ES-I3 (cell line): ENCODE results near the gene UPF2.
"Not testable (repeated sequence)": the region's sequence is repeated elsewhere in the genome, so short reads cannot be mapped to it uniquely, and the experiment has no call there.

Source experiments
- H3K36me3 ChIP-seq: 2 replicates; pipeline ENCODE4 v1.6.1; 2013; ENCODE audit warnings: mild to moderate bottlenecking, low read length, control low read depth, moderate library complexity; ENCODE audit not compliant: insufficient read depth
- H3K4me1 ChIP-seq: 2 replicates; pipeline ENCODE4 v1.6.1; 2013; ENCODE audit warnings: mild to moderate bottlenecking, control low read depth, low read length; ENCODE audit not compliant: insufficient read depth
- H3K9ac ChIP-seq: 2 replicates; pipeline ENCODE4 v1.6.1; 2013; ENCODE audit warnings: low read depth, mild to moderate bottlenecking, low read length, moderate library complexity
- H3K9me3 ChIP-seq: 2 replicates; pipeline ENCODE4 v1.6.1; 2013; ENCODE audit warnings: mild to moderate bottlenecking, low read length, moderate library complexity; ENCODE audit not compliant: control insufficient read depth, insufficient read depth

Gene UPF2, protein sequence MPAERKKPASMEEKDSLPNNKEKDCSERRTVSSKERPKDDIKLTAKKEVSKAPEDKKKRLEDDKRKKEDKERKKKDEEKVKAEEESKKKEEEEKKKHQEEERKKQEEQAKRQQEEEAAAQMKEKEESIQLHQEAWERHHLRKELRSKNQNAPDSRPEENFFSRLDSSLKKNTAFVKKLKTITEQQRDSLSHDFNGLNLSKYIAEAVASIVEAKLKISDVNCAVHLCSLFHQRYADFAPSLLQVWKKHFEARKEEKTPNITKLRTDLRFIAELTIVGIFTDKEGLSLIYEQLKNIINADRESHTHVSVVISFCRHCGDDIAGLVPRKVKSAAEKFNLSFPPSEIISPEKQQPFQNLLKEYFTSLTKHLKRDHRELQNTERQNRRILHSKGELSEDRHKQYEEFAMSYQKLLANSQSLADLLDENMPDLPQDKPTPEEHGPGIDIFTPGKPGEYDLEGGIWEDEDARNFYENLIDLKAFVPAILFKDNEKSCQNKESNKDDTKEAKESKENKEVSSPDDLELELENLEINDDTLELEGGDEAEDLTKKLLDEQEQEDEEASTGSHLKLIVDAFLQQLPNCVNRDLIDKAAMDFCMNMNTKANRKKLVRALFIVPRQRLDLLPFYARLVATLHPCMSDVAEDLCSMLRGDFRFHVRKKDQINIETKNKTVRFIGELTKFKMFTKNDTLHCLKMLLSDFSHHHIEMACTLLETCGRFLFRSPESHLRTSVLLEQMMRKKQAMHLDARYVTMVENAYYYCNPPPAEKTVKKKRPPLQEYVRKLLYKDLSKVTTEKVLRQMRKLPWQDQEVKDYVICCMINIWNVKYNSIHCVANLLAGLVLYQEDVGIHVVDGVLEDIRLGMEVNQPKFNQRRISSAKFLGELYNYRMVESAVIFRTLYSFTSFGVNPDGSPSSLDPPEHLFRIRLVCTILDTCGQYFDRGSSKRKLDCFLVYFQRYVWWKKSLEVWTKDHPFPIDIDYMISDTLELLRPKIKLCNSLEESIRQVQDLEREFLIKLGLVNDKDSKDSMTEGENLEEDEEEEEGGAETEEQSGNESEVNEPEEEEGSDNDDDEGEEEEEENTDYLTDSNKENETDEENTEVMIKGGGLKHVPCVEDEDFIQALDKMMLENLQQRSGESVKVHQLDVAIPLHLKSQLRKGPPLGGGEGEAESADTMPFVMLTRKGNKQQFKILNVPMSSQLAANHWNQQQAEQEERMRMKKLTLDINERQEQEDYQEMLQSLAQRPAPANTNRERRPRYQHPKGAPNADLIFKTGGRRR

DNA sequence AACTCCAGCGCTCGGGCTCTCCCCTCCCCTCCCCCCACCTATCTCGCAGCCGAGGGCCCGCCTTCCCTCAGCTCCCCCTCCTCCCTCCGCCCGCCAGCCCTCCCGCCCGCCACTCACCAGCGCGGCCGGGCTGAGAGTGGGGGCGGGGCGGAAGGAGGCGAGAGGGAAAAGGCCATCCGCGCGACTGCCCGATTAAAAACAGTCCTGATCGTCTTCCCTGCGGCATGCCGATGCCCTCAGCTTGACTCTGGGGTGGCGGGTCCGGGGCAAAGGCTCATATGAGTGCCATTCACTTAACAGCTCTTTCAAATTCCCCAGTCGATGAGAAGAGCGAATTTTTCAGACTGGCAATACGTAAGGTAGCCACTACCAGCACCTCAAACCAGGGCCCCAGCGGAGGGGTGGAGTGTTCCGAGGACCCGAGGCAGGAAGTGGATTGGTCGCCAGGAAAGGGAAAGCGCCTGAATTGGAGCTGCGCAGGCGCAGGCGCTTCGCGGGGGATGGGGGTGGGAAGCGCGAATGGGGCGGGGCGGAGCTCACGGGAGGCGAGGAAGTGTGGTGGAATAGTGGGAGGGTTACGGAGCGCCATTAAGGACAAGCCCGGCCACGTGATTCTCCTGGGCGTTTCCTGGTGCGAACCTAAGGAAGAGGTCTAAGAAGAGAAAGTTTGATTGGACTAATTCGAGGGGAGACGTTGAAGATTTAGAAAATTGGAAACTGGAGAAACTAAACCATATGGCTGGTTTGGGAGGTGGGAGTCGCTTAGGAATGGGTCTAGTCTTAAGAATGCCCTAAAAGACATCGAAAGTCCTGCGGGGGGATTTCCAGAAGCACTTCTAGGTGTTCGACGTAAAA is at the start of gene UPF2:
Gene UPF2 (minus strand): TSS at position 13 of the 855 bp plus-strand sequence. CDS start 7,386 bp downstream, outside the sequence.
- Histone ChIP-seq H3K9ac (peak within 1 kb of the TSS; percentile 93), H3K9me3 (no peaks in the 10 kb centered on the region), H3K36me3 (no peaks in the 10 kb centered on the region), H3K4me1 (no peaks in the 10 kb centered on the region)

DNA sequence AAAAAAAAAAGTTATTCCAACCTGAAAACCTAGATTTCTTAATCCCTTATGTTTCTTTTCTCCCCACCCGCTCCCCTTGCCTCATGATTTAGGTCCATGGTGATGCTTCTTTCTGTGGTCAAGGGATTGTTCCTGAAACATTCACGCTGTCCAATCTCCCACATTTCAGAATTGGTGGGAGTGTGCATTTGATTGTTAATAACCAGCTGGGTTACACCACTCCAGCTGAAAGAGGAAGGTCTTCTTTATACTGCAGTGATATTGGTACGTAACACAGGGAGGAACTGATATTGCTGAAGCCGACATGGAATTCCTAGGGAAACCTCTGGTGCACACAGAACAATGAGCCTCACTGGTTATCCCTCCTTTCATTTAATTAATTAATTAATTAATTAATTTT is 48.8 kb upstream of the UPF2 start:
- no peaks in the 10 kb centered on the region for H3K9me3 ChIP-seq
- no peaks in the 10 kb centered on the region for H3K4me1 ChIP-seq
- H3K36me3 ChIP-seq = peaks cover 24% of the 10 kb centered on the region
- H3K9ac ChIP-seq = no peak overlapping the region

DNA sequence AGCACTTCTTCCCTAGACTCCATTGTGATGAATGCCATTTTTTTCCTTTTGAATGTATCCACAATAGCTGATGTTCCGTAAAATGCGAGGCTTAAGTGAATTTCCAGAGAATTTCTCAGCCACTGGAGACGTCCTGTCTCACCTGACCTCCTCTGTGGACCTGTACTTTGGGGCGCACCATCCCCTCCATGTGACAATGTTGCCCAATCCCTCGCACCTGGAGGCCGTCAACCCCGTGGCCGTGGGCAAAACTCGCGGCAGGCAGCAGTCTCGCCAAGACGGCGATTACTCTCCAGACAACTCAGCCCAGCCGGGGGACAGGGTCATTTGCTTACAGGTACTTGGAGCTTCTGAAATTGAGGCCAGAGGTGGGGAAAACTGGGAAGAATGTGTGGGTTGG is 46.3 kb upstream of the UPF2 start:
- peaks cover 21% of the 10 kb centered on the region for H3K36me3 ChIP-seq
- no peak overlapping the region for H3K9ac ChIP-seq
- H3K9me3 ChIP-seq = no peaks in the 10 kb centered on the region
- no peaks in the 10 kb centered on the region for H3K4me1 ChIP-seq

DNA sequence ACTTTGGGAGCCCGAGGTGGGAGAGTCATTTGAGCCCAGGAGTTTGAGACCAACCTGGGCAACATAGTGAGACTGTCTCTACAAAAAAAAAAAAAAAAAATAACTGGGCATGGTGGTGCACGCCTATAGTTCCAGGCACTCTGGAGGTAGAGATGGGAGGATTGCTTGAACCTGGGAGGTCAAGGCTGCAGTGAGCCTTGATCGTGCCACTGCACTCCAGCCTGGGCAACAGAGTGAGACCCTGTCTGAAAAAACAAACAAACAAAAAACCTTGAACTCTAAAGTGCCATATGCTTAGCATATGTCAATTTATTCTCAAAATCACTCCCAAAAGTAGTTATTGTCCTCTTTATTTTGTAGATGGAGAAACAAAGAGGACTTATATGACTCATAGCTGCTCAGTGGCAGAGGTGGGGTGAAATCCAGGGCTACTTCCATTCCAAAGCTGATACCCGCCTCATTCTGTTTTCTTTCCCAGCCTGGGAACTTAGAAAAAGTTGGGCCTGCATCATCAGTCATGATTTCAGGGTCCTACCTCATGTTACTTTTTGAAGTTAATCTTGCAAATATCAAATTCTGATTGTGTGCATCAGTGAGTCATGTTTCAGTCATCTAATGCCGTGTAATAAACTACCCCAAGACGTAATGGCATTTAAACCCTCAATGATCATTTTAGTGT is 39.4 kb upstream of the UPF2 start:
- Histone ChIP-seq H3K36me3 (peaks cover 4% of the 10 kb centered on the region; the same call in 1 of the 2 replicates), H3K4me1 (no peaks in the 10 kb centered on the region), H3K9me3 (no peaks in the 10 kb centered on the region), H3K9ac (no peak overlapping the region)

DNA sequence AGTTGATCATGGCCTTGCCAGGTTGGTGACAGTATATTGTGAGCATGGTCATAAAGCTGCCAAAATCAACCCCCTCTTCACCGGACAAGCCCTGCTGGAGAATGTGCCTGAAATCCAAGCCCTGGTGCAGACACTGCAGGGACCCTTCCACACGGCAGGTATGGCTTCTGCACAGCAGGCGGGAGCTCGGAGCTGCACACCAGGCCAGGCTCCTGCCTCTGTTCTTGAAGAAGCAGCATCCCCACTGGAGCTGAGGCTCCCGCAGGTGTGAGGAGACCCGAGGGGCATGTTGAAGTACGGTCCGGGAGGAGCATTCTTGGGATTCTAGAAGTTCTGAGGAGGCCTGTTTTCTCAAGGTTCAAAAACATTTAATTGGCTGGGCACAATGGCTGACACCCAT is 38.9 kb upstream of the UPF2 start:
- no peaks in the 10 kb centered on the region for H3K4me1 ChIP-seq
- H3K9ac ChIP-seq = no peak overlapping the region
- H3K9me3 ChIP-seq = no peaks in the 10 kb centered on the region
- no peaks in the 10 kb centered on the region for H3K36me3 ChIP-seq

DNA sequence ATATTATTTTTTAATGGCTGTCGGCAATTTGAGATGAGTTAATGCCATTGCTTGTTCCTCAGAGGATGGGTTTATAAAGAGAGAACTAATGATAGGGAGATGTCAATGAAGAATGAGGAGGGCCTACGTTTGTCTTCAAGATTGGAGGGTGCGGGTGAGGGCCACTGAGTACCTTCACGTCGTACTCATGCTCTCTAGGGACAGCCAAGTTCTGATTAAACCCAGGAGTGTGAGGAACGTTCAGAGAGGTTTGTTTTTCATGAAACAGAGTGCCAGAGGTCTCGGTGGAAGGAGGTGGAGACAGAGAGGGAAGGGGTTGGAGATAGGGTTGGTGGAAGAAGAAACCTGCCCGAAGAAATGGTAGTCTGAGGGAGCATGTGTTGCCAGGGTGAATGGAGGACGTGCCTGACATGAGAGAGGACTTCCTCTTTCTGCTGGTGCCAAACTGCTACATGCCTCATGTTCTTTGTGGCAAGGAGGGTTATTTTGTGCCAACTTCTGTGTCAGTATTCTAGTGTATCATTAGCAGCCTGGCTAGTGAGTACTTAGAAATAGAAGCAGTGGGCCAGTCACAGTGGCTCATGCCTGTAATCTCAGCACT is 35.1 kb upstream of the UPF2 start:
- Histone ChIP-seq H3K4me1 (no peaks in the 10 kb centered on the region), H3K9ac (no peak overlapping the region), H3K9me3 (no peaks in the 10 kb centered on the region), H3K36me3 (no peaks in the 10 kb centered on the region)

DNA sequence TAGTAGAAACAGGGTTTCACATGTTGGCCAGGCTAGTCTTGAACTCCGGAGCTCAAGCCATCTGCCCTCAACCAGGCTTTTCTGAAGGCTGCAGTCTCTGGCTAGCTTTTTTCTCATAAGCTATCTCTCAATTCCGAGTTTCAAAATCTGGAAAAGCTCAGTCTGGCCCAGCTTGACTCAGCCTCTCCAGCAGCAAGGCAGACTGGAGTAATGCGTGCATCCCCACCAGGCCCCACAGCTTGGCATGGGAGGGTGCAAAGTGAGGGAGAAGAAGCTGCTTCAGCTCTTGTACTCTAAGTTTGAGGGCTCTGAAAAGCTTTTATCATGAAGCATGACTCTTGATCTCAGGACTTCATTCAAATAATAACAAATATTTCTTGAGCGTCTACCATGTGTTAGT is 30.9 kb upstream of the UPF2 start:
- Histone ChIP-seq H3K9me3 (no peaks in the 10 kb centered on the region), H3K4me1 (0 out of 2 replicates have a peak, but pooled peaks cover 7% of the 10 kb centered on the region), H3K9ac (no peak overlapping the region), H3K36me3 (no peaks in the 10 kb centered on the region)

DNA sequence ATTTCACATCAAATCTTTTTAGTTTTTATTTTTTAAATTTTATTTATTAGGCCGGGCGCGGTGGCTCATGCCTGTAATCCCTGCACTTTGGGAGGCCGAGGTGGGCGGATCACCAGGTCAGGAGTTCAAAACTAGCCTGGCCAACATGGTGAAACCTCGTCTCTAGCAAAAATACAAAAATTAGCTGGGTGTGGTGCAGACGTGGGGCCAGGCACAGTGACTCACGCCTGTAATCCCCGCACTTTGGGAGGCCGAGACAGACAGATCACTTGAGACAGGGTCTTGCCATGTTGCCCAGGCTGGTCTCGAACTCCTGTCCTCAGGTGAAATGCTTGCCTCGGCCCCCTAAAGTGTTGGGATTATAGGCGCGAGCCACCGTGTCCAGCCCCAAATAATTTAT is 28.8 kb upstream of the UPF2 start:
- not testable (repeated sequence) for H3K9ac ChIP-seq, H3K9me3 ChIP-seq, H3K4me1 ChIP-seq, H3K36me3 ChIP-seq

DNA sequence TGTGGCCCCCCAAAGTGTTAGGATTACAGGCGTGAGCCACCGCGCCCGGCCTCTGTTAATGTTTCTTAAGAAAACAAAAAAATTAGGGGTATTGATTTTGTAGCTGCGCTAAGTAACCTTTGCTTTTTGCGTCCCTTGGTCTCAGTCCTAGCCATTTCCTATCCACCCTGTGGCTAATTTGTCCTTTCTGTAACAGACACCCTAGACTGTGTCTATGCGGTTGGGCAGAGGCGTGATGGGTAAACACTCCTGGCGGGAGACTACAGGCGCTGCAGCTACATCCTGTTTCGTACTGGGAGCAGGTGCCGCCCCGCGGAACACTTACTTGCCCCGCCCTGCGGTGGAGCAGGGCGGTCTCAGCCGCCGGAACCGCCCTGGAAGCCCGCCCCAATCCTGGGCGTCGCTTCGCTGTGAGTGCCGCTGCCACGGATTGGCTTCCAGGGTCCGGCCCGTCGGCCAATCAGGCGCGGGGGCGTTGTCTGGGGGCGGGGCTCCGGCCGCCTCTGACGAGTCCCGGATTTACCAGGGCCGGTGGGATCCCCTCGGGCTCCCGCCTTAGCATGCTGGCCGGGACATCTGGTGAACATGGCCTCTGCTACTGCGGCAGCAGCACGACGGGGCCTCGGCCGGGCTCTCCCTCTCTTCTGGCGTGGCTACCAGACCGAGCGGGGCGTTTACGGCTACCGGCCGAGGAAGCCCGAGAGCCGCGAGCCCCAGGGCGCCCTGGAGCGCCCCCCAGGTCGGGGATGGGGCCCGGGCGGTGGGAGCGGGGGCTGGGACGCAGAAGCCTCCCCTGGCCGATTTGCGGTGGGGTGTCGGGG is 26.1 kb upstream of the UPF2 start, which contains the start of gene DHTKD1:
Gene DHTKD1 (plus strand): TSS at position 506 of the 821 bp plus-strand sequence. CDS start 80 bp downstream, at position 586.
- Histone ChIP-seq H3K9ac (peak within 1 kb of the TSS; percentile 94), H3K9me3 (no peaks in the 10 kb centered on the region), H3K36me3 (no peaks in the 10 kb centered on the region), H3K4me1 (0 out of 2 replicates have a peak, but pooled peaks cover 7% of the 10 kb centered on the region)

DNA sequence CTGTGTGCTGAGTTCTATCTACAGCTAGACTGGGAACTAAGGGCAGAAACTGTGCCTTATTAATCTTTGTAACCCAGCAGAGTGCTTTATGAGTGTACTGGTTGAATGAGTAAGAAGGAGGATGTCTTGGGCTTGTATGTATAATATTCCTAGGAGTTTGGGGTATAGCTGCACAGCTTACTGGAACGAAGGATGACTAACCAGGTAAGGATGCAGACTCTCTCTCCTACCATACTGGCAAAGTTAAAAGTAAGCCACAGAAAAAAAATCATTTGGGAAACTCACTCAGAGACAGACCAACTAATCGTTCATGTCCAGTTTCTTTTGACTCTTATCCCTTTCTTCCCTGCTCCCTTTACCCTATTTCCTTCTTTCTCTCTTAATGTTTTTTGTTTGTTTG is 24.7 kb upstream of the UPF2 start:
- H3K9ac ChIP-seq = no peak overlapping the region
- no peaks in the 10 kb centered on the region for H3K9me3 ChIP-seq
- no peaks in the 10 kb centered on the region for H3K36me3 ChIP-seq
- 0 out of 2 replicates have a peak, but pooled peaks cover 7% of the 10 kb centered on the region for H3K4me1 ChIP-seq

DNA sequence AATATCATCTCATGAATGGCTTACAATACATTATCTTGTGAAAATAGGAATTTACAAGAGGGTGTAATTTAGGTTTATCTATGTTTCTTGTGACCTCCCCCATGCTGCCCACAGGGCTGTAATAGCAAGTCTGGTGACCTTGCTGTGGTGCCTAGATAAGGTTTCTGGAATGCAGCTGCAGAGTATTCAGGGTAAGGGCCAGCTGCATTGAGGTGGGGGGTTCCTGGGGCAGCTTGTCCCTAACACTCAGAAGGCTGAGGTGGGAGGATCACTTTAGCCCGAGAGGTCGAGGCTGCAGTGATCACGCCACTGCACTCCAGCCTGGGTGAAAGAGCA is 20.8 kb upstream of the UPF2 start:
- Histone ChIP-seq H3K9ac (no peak overlapping the region), H3K36me3 (no peaks in the 10 kb centered on the region), H3K9me3 (no peaks in the 10 kb centered on the region), H3K4me1 (no peaks in the 10 kb centered on the region)

DNA sequence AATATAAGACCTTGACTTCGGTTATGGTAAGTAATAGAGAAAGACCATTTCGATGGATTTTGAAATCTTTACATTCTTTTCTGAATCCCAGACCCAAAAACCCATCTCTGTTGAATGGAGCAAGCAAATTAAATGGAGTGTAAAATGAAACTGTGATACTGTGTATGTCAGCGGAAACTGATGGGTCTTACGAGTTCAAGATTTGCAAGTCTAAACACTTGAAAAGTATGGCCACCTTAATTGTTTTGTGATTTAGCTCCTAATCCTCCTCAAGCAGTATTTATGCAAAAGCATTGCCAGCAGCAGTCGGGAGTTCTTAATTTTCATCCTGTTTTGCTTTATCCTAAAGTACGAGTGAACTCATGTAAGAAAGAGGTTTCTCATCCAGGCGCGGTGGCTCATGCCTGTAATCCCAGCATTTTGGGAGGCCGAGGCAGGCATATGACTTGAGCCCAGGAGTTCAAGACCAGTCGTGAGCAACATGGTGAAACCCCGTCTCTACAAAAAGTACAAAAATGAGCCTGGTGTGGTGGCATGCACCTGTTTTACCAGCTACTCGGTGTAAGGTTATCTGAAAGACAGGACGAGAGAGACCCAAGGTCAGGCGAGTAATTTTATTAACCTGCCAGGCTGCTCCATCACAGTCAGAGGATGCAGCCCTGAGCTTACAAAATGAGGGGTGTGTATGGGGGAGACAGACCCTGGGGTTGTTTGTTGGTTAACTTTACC is 20.3 kb upstream of the UPF2 start:
- Histone ChIP-seq H3K4me1 (no peaks in the 10 kb centered on the region), H3K9ac (no peak overlapping the region), H3K36me3 (no peaks in the 10 kb centered on the region), H3K9me3 (no peaks in the 10 kb centered on the region)
